Left ventricle myocardium inferior (tissue), 1 donor: ENCODE data around the gene HCN2. TPM values are rescaled to one million over a fixed set of nuclear protein-coding genes. Genes with fewer than 3 reads are reported as not detected.
A peak's percentile ranks its signal among the peaks of the same experiment; 100 is the strongest.

ENCODE experiments used
- DNase-seq: peaks from one replicate; pipeline ENCODE4 v3.0.0-alpha.2; 2020
- H3K27ac ChIP-seq: fragments of 200-600 bp; replicated peaks from 2 replicates; pipeline ENCODE4 v1.8.0; 2021
- H3K27me3 ChIP-seq: fragments of 200-600 bp; 2 replicates; pipeline ENCODE4 v1.8.0; 2021; ENCODE audit warnings: low read depth
- H3K36me3 ChIP-seq: fragments of 200-600 bp; 2 replicates; pipeline ENCODE4 v1.8.0; 2021
- H3K4me1 ChIP-seq: fragments of 200-600 bp; 2 replicates; pipeline ENCODE4 v1.8.0; 2021
- H3K4me3 ChIP-seq: fragments of 200-600 bp; 2 replicates; pipeline ENCODE4 v1.8.0; 2021; ENCODE audit warnings: mild to moderate bottlenecking, moderate library complexity
- H3K9me3 ChIP-seq: fragments of 200-600 bp; replicated peaks from 2 replicates; pipeline ENCODE4 v1.8.0; 2021
- CTCF ChIP-seq: fragments of 200-600 bp; IDR thresholded peaks from 2 replicates; pipeline ENCODE4 v1.8.0; 2021; ENCODE audit warnings: antibody characterized with exemption, mild to moderate bottlenecking, borderline replicate concordance
- intact Hi-C: fragments of 100-400 bp; cut with micrococcal nuclease; formaldehyde crosslinking; loops from one replicate; pipeline ENCODE4 v1.11.0; 2022
- total RNA-seq: library from RNA; stranded (reverse); fragmentation: NEBNext Ultra II Directional; extraction: Animal tissue kit (Norgen Biotek cat#: 25700); gene quantifications from one replicate; pipeline ENCODE4 v1.2.1, GENCODE V29; 2021
- donor health status: DM: no; HTN: yes; CAD: no; lungs with severe emphysema.

The HCN2 gene
- total RNA-seq, 1 donor from 2014 or later: 21.9 TPM

- peaks cover 65% of the 10 kb centered on the region for H3K27me3 ChIP-seq
- TF ChIP-seq CTCF: no peak
- H3K36me3 ChIP-seq: no peaks in the 10 kb centered on the region
- intact Hi-C loops: no loop called here
- peak overlapping the region; percentile 60 for H3K4me3 ChIP-seq
- H3K27ac ChIP-seq: no peak overlapping the region
- no peak for DNase-seq
- H3K9me3 ChIP-seq: no peaks in the 10 kb centered on the region
- H3K4me1 ChIP-seq: peaks cover 36% of the 10 kb centered on the region
Measured at GRCh38 chr19:591099-591958, 1.6 kb downstream of the HCN2 start.

- intact Hi-C loops: no loop called here
Measured at GRCh38 chr19:592101-592500, 2.4 kb downstream of the HCN2 start.

DNA sequence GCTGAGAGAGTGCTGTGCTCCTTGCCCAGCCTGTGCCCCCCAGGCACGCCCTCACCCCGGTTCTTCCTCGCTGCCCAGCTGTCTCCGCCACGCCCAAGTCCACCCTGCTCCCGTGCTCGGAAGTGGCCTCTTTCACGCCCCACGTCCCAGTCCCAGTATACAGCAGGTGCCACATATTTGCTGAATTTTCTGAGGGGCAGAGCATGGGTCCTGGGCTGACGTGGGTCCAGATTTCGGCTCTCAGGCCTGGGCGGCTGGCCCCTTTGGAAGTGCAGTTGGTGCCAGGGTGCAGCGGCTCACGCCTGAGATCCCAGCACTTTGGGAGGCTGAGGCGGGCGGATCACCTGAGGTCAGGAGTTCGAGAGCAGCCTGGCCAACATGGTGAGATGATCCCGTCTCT is 3.4 kb downstream of the HCN2 start:
- H3K27me3 ChIP-seq: peaks cover 55% of the 10 kb centered on the region
- no peaks in the 10 kb centered on the region for H3K36me3 ChIP-seq
- peaks cover 31% of the 10 kb centered on the region for H3K4me1 ChIP-seq
- no peak overlapping the region for H3K4me3 ChIP-seq
- no peak for DNase-seq
- intact Hi-C loops: no loop called here
- no peak for TF ChIP-seq CTCF
- H3K9me3 ChIP-seq: no peaks in the 10 kb centered on the region
- no peak overlapping the region for H3K27ac ChIP-seq

More at GRCh38 chr19:592101-592500, 2.4 kb downstream of the HCN2 start:
- peaks cover 36% of the 10 kb centered on the region for H3K4me1 ChIP-seq
- no peaks in the 10 kb centered on the region for H3K36me3 ChIP-seq
- H3K27ac ChIP-seq: no peak overlapping the region
- H3K27me3 ChIP-seq: peaks cover 65% of the 10 kb centered on the region
- H3K9me3 ChIP-seq: no peaks in the 10 kb centered on the region
- no peak for TF ChIP-seq CTCF
- no peak overlapping the region for H3K4me3 ChIP-seq
- DNase-seq: no peak

DNA sequence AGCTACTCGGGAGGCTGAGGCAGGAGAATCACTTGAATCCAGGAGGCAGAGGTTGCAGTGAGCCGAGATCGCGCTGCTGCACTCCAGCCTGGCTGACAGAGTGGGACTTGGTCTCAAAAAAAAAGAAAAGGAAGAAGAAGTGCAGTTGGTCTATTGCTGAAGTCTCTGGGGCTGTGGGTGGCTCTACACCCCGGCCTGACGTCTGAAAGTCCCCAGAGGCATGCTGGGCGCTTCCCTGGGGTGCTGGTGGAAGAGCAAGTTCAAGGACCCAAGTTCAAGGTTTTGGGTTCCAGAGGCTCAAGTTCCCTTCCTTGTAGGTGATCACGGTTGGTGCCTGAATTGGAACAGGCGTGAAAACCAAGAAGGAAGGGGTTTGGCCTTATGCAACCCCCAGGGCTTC is 3.8 kb downstream of the HCN2 start:
- peaks cover 26% of the 10 kb centered on the region for H3K4me1 ChIP-seq
- intact Hi-C loops: no loop called here
- no peak overlapping the region for H3K4me3 ChIP-seq
- no peak for DNase-seq
- TF ChIP-seq CTCF: no peak
- H3K27ac ChIP-seq: no peak overlapping the region
- H3K36me3 ChIP-seq: no peaks in the 10 kb centered on the region
- H3K9me3 ChIP-seq: no peaks in the 10 kb centered on the region
- H3K27me3 ChIP-seq: peaks cover 51% of the 10 kb centered on the region

GRCh38 chr19:594265-594870 is 4.7 kb downstream of the HCN2 start:
- H3K27ac ChIP-seq: no peak overlapping the region
- H3K9me3 ChIP-seq: no peaks in the 10 kb centered on the region
- intact Hi-C loops: no loop called here
- H3K36me3 ChIP-seq: no peaks in the 10 kb centered on the region
- H3K27me3 ChIP-seq: peaks cover 42% of the 10 kb centered on the region
- peaks cover 17% of the 10 kb centered on the region for H3K4me1 ChIP-seq
- no peak overlapping the region for H3K4me3 ChIP-seq
- no peak for DNase-seq
- no peak for TF ChIP-seq CTCF
